Measurements from ENCODE around the gene SLFN13.

Gene SLFN13

DNA sequence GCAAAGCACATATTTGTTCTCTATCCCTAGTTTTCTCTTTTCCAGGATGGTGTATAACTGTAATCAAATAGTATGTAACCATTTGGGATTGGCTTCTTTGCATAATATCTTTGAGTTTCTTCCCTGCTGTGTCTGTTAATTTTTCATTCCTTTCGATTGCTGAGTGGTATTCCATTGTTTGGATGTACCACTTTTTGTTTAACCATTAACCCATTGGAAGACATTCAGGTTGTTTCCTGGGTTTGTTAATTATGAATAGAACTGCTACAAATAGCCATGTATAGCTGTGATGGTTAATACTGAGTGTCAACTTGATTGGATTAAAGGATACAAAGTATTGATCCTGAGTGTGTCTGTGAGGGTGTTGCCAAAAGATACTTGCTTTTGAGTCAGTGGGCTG lies 4.6 kb upstream of the SLFN13 start:
- no peak overlapping the region for H3K27ac ChIP-seq
- TF ChIP-seq, protein P1, sequence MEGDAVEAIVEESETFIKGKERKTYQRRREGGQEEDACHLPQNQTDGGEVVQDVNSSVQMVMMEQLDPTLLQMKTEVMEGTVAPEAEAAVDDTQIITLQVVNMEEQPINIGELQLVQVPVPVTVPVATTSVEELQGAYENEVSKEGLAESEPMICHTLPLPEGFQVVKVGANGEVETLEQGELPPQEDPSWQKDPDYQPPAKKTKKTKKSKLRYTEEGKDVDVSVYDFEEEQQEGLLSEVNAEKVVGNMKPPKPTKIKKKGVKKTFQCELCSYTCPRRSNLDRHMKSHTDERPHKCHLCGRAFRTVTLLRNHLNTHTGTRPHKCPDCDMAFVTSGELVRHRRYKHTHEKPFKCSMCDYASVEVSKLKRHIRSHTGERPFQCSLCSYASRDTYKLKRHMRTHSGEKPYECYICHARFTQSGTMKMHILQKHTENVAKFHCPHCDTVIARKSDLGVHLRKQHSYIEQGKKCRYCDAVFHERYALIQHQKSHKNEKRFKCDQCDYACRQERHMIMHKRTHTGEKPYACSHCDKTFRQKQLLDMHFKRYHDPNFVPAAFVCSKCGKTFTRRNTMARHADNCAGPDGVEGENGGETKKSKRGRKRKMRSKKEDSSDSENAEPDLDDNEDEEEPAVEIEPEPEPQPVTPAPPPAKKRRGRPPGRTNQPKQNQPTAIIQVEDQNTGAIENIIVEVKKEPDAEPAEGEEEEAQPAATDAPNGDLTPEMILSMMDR (IDR thresholded peaks at IDR 0.05): no peak
- TF ChIP-seq ZFX (IDR thresholded peaks at IDR 0.05; ENCODE audit: borderline replicate concordance): no peak

DNA sequence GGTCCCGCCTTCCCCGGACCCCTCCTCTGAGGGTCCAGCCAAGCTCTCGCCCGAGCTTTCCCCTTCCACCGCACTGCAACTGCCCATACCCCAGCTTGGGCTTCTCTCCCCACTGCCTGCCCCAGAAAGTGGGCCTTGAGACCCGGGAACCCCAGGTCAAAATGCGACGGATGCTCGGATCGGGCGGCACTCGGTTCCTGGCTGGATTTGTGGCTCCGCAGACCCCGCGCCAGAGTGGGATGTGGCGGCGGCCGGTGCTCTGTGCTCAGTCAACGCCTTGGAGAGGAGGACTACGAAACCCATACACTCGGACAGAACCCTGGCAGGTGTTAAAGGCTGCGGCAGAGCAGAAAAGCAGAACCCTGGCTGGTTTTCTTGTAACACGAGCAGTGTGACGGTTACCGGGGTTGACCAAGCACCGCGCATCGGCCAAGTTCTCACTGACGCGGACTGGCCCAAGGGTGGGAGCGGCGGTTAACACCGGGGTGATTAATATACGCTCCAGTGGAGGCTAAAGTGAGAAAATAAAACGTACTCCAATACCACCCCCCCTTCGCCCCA lies 885 bp upstream of the SLFN13 start:
- H3K27ac ChIP-seq: no peak overlapping the region
- no peak for TF ChIP-seq ZFX (IDR thresholded peaks at IDR 0.05; ENCODE audit: borderline replicate concordance)
- TF ChIP-seq, protein P1 (IDR thresholded peaks at IDR 0.05): no peak

DNA sequence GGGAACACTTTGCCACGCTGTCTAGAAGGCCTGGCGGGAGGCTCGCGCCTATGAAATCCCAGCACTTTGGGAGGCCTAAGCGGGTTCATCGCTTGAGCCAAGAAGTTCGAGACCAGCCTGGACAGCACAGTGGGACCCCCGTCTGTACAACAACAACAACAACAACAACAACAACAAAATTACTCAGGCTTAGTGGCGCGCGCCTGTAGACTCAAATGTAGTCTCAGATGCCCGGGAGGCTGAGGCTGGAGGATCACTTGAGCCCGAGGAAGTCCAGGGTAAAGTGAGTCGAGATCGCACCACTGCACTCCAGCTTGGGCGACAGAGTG lies 297 bp upstream of the SLFN13 start:
- H3K27ac ChIP-seq: no peak overlapping the region

DNA sequence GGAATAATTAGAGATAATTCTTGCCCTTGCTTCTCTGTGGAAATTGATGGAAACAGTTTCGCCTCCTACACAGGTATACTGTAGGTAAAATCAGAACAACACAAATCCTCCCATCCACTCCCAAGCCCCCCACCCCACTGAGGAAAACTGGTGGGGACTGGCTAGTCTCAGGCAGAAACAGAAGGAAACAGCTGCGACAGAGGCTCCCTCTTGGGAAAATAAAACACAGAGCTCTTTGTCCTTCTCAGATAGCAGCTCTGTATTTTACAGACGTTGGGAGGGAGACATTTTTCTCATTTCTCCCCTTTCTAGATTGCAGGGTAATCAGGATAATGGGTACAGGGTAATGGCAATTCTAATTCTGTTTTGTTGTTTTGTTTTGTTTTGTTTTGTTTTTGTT lies 1.1 kb downstream of the SLFN13 start:
- TF ChIP-seq, protein P1 (IDR thresholded peaks at IDR 0.05): no peak
- TF ChIP-seq ZFX (IDR thresholded peaks at IDR 0.05; ENCODE audit: borderline replicate concordance): no peak
- no peak overlapping the region for H3K27ac ChIP-seq

More for the DNA sequence above, 297 bp upstream of the SLFN13 start:
- TF ChIP-seq ZFX (IDR thresholded peaks at IDR 0.05; ENCODE audit: borderline replicate concordance): no peak
- TF ChIP-seq, protein P1 (IDR thresholded peaks at IDR 0.05): no peak

DNA sequence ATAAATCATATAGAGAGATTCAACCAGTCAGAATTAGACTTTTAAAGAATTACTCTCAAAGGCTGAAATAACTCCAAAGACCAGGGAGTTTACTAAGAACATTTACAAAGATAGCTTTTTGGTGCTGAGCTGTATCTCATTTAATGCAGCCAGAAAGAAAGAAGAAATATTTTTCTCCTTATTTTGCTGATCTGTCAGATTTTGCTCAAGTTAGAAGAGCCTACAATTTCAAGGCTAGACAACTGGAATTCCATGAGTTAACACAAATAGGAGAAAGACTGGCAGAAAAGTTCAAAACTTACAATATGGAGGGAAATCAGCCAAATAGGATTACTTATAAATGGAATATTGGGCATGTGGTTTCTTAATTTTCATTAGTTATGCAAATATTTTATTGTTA lies 10.1 kb downstream of the SLFN13 start:
- H3K27ac ChIP-seq: no peak overlapping the region
- no peak for TF ChIP-seq ZFX (IDR thresholded peaks at IDR 0.05; ENCODE audit: borderline replicate concordance)
- TF ChIP-seq, protein P1 (IDR thresholded peaks at IDR 0.05): no peak

DNA sequence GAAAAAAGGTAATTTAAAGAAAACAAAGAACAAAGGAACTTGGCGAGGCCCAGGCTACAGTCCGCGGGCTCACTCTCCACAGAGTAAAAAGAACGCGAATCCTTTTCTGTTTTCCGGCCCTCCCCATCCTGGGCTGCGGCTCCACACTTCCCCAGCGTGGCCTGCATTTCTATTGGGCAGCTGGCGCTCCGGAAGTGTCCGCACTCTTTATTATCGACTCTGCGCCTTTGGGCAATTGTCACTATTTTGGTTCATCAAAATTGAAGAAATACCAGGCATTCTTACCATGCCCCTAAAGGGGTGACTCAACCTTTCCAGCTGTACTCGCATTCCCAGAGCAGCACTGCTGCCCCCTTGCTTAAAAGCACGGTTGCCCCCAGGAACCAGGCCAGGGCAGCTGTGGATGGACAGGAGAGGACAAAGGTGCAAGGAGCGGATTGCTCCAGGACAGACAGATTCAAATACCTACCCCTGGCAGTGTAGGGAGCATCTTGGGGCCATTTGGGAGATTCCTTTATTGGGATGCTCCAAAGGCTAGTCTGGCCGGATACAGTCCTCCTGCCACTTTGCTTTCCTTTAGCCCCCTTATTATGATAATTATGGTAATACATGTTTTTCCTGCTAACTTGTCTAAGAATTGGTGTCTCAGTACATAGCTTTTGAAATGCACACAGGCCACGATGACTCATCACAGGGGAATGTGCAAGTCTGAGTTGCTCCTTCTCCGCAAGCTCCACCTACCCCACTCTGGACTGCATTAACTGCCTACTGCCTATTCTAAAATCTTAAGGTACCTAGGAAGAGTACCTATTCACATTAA lies 15.3 kb downstream of the SLFN13 start:
- TF ChIP-seq, protein P1 (IDR thresholded peaks at IDR 0.05): no peak
- TF ChIP-seq ZFX (IDR thresholded peaks at IDR 0.05; ENCODE audit: borderline replicate concordance): no peak
- no peak overlapping the region for H3K27ac ChIP-seq

Data from 22Rv1 (cell line).